Transverse colon (tissue), 4 donors: Measurements from ENCODE around the gene FADS6. TPM values are rescaled to one million over a fixed set of nuclear protein-coding genes. Genes with fewer than 3 reads are reported as not detected.
"Not testable (repeated sequence)": the region's sequence is repeated elsewhere in the genome, so short reads cannot be mapped to it uniquely, and the experiment has no call there.

Experiments
- DNase-seq: peaks from one replicate; pipeline ENCODE4 v3.0.0-alpha.2; 2019
- H3K27ac ChIP-seq, 4 donors: fragments of 200-600 bp; sonication (generic); 2 replicates each; pipeline ENCODE4 v1.5.1; 2016 to 2018; ENCODE audit warnings: inconsistent platforms in 4 of 4
- H3K27me3 ChIP-seq: fragments of 200-600 bp; sonication (generic); 2 replicates; pipeline ENCODE4 v1.5.1; 2017; ENCODE audit warnings: inconsistent platforms
- H3K36me3 ChIP-seq, 4 donors: fragments of 200-600 bp; sonication (generic); 2 replicates each; pipeline ENCODE4 v1.5.1; 2017 to 2019; ENCODE audit warnings: inconsistent platforms in 4 of 4
- H3K4me1 ChIP-seq, 4 donors: fragments of 200-600 bp; sonication (generic); 2 replicates each; pipeline ENCODE4 v1.5.1; 2017 to 2020; ENCODE audit warnings: inconsistent platforms in 4 of 4
- H3K4me3 ChIP-seq, 4 donors: fragments of 200-600 bp; sonication (generic); 1 replicate in 1 of 4; 2 replicates in 3 of 4; pipeline versions ENCODE4 v1.5.1 to v1.6.1; 2017 to 2019; ENCODE audit warnings: inconsistent platforms in 4 of 4
- H3K9me3 ChIP-seq, 2 donors: fragments of 200-600 bp; sonication (generic); 2 replicates each; pipeline ENCODE4 v1.5.1; 2017 to 2019; ENCODE audit warnings: inconsistent platforms in 2 of 2
- CTCF ChIP-seq, 5 experiments: fragments of 200-600 bp in 3 of 5; fragments of 450-650 bp in 2 of 5; sonication (generic) in 3 of 5; IDR thresholded peaks; 1 replicate in 2 of 5; 2 replicates in 3 of 5; pipeline ENCODE4 v1.5.1; 2016 to 2017; ENCODE audit warnings: antibody characterized with exemption in 5 of 5, inconsistent platforms in 3 of 5, mild to moderate bottlenecking in 2 of 5, moderate library complexity in 1 of 5
- EP300 ChIP-seq: sonication (generic); formaldehyde crosslinking; IDR thresholded peaks from one replicate; pipeline ENCODE4 v1.6.1; 2017; ENCODE audit warnings: antibody characterized with exemption, low read depth
- POLR2A ChIP-seq: fragments of 450-650 bp; IDR thresholded peaks from one replicate; pipeline ENCODE4 v1.6.1; 2016; ENCODE audit warnings: antibody characterized with exemption, mild to moderate bottlenecking, moderate library complexity
- POLR2AphosphoS5 ChIP-seq, 3 donors: sonication (generic); formaldehyde crosslinking; IDR thresholded peaks; one replicate each; pipeline ENCODE4 v1.6.1; 2016; ENCODE audit warnings: antibody characterized with exemption in 3 of 3
- WGBS, 2 donors: methylation state at CpG; one replicate each; pipeline ENCODE4 v1.1.5; 2018; ENCODE audit warnings: low coverage in 1 of 2; 5-methylcytosine and 5-hydroxymethylcytosine counted together
- in situ Hi-C, 4 donors: fragments of 200-750 bp; cut with MboI; loops; one replicate each; pipeline versions ENCODE4 v1.15.0 to v1.15.1; 2017; ENCODE audit warnings: low sequenced_read_pairs in 3 of 4, low pct_ligation_motif_present in 1 of 4, low pct_unique_long_range_greater_than_20kb in 1 of 4
- intact Hi-C: fragments of 100-400 bp; cut with DNase I; formaldehyde crosslinking; loops from one replicate; pipeline ENCODE4 v1.15.1; 2023; ENCODE audit warnings: low total_unique reads
- total RNA-seq, 4 donors: library from RNA; depleted of rRNA; stranded (reverse); fragments of >200 nt; gene quantifications; one replicate each; pipeline ENCODE4 v1.1.0, GENCODE V29; 2016

Gene FADS6
- total RNA-seq, 4 donors from 2014 or later, result 0.64 to 25.8 (median 3.7) TPM; not detected in 1

GRCh38 chr17:74870512-74870911 is 22.9 kb downstream of the FADS6 start:
- intact Hi-C loops, result no loop called here
- Histone ChIP-seq H3K4me3 (no peak overlapping the region), H3K27me3 (no peaks in the 10 kb centered on the region), H3K9me3 (no peaks in the 10 kb centered on the region), H3K4me1 (peaks cover 2 to 18% (median 12%) of the 10 kb centered on the region in 4 donors), H3K36me3 (no peaks in the 10 kb centered on the region), H3K27ac (no peak overlapping the region)
- in situ Hi-C loops, result loop anchor here in 2 of 4 donors (25.0 kb wide), 1 partner anchor 133 kb away; the partner anchor contains the start of genes NHERF1 (in 2 of the 2) and RAB37 (in 2 of the 2)
- TF ChIP-seq POLR2A, result no peak
- TF ChIP-seq EP300, result no peak
- TF ChIP-seq CTCF (IDR thresholded peaks at IDR 0.05), result no peak
- TF ChIP-seq POLR2AphosphoS5 (IDR thresholded peaks at IDR 0.05), result no peak
- WGBS, 2 donors, result 89% methylated on average over 3 of the region's 3 CpGs; no CpG with 5 or more reads in 1 of the 2 donors
- DNase-seq, result no peak

- in situ Hi-C loops, result loop anchor here in 2 of 4 donors (25.0 kb wide), 1 partner anchor 133 kb away; the partner anchor contains the start of genes NHERF1 (in 2 of the 2) and RAB37 (in 2 of the 2)
- intact Hi-C loops, H3K27me3 ChIP-seq, DNase-seq, H3K4me3 ChIP-seq, H3K27ac ChIP-seq, H3K9me3 ChIP-seq, H3K36me3 ChIP-seq: not testable (repeated sequence)
- H3K4me1 ChIP-seq, result peaks cover 2 to 18% (median 12%) of the 10 kb centered on the region in 4 donors
- WGBS, 2 donors, result 86% methylated on average over 9 of the region's 9 CpGs; no CpG with 5 or more reads in 1 of the 2 donors
These were observed 23.4 kb downstream of the FADS6 start for GRCh38 chr17:74870028-74870427.

DNA sequence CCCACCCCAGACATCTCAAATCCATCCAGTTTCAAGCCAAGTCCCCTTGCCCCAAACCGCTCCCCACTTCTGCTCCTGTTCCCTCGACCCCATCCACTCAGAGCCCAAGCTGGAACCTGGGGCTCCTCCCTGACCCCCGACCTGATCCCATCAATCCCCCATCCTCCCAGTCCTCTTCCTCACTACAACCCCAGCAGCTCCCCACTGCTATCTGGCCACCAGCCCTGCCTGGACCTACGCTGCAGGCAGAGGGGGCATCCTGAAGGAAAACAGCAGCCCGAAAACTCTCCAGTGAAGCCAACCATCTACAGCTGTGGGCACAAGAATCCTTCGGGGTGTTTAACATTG is 24.6 kb downstream of the FADS6 start:
- intact Hi-C loops (no loop called here), in situ Hi-C loops (loop anchor here in 3 of 4 donors (5.0 to 25.0 kb wide), 3 partner anchors 74 to 132 kb away; partner anchors contain the start of genes NHERF1 (in 2 of the 3) and RAB37 (in 2 of the 3))
- Histone ChIP-seq H3K27me3 (no peaks in the 10 kb centered on the region), H3K4me3 (no peak overlapping the region), H3K36me3 (no peaks in the 10 kb centered on the region), H3K27ac (no peak overlapping the region), H3K4me1 (peaks cover 2 to 14% (median 12%) of the 10 kb centered on the region in 4 donors), H3K9me3 (no peaks in the 10 kb centered on the region)
- 60 to 85% methylated on average over 1 to 6 of the region's 6 CpGs for WGBS, 2 donors
- TF ChIP-seq CTCF (IDR thresholded peaks at IDR 0.05), result no peak
- TF ChIP-seq EP300, result no peak
- no peak for TF ChIP-seq POLR2A
- no peak for TF ChIP-seq POLR2AphosphoS5 (IDR thresholded peaks at IDR 0.05)
- no peak for DNase-seq

GRCh38 chr17:74868251-74868907 is 25.1 kb downstream of the FADS6 start:
- no peaks in the 10 kb centered on the region for H3K27me3 ChIP-seq
- no peaks in the 10 kb centered on the region for H3K9me3 ChIP-seq
- no peak overlapping the region for H3K27ac ChIP-seq
- no peak for DNase-seq
- in situ Hi-C loops (loop anchor here in 3 of 4 donors (5.0 to 25.0 kb wide), 3 partner anchors 74 to 131 kb away; partner anchors contain the start of genes NHERF1 (in 2 of the 3) and RAB37 (in 2 of the 3)), intact Hi-C loops (no loop called here)
- whole genome bisulfite sequencing, 2 donors, result 86 to 91% methylated on average over 11 to 12 of the region's 12 CpGs
- peaks cover 2 to 11% (median 9%) of the 10 kb centered on the region in 4 donors for H3K4me1 ChIP-seq
- H3K4me3 ChIP-seq, result no peak overlapping the region
- TF ChIP-seq EP300 (no peak), POLR2A (no peak), CTCF (IDR thresholded peaks at IDR 0.05) (no peak), POLR2AphosphoS5 (IDR thresholded peaks at IDR 0.05) (no peak)
- H3K36me3 ChIP-seq, result no peaks in the 10 kb centered on the region
